ENCODE measurements around the gene TMEM119.
"Not testable (repeated sequence)": the region's sequence is repeated elsewhere in the genome, so short reads cannot be mapped to it uniquely, and the experiment has no call there.

TMEM119 gene

DNA sequence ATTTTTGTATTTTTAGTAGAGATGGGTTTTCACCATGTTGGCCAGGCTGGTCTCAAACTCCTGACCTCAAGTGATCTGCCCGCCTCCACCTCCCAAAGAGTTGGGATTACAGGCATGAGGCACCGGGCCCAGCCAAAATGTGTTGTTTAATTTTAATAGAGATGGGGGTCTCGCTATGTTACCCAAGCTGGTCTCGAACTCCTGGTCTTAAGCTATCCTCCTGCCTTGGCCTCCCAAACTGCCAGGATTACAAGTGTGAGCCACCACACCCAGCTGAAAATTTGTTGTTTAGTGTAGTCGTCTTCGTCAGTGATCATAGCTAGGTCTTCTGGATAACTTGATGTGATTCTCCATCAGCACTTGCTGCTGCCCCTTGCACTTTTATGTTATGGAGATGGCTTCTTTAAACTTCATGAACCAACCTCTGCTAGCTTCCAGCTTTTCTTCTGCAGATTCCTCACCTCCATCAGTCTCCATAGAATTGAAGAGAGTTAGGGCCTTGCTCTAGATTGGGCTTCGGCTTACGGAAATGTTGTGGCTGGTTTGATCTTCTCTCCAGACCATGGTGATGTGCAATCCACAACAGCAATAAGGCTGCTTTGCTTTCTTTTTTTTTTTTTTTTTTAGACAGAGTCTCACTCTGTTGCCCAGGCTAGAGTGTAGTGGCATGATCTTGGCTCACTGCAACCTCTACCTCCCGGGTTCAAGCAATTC is 22.5 kb downstream of the TMEM119 start:
- H3K9me3 ChIP-seq (ENCODE audit: low read length) = peaks cover 2% of the 10 kb centered on the region
- H2AFZ ChIP-seq (ENCODE audit: low read depth, low read length) = no peak overlapping the region
- no peaks in the 10 kb centered on the region for H3K27me3 ChIP-seq (ENCODE audit: insufficient read depth, low read length)
- H3K4me1 ChIP-seq (ENCODE audit: insufficient read depth, low read length) = no peaks in the 10 kb centered on the region
- H3K4me3 ChIP-seq (ENCODE audit: low read length) = no peak overlapping the region
- no peaks in the 10 kb centered on the region for H3K36me3 ChIP-seq (ENCODE audit: insufficient read depth, low read length)

DNA sequence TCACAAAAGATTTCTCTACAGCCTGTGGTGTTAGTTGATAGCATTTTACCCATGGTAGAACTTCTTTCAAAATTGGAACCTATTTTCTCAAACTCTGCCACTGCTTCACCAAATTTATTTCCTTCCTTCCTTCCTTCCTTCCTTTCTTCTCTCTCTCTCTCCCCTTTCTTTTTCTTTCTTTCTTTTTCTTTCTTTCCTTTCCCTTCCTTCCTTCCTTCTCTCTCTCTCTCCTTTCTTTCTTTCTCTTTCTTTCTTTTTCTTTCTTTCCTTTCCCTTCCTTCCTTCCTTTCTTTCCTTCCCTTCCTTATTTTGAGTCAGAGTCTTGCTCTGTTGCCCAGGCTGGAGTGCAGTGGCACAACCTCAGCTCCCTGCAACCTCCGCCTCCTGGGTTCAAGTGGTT is 23.6 kb downstream of the TMEM119 start:
- not testable (repeated sequence) for H3K4me3 ChIP-seq (ENCODE audit: low read length); H2AFZ ChIP-seq (ENCODE audit: low read depth, low read length); H3K27me3 ChIP-seq (ENCODE audit: insufficient read depth, low read length); H3K9me3 ChIP-seq (ENCODE audit: low read length); H3K36me3 ChIP-seq (ENCODE audit: insufficient read depth, low read length); H3K4me1 ChIP-seq (ENCODE audit: insufficient read depth, low read length)

DNA sequence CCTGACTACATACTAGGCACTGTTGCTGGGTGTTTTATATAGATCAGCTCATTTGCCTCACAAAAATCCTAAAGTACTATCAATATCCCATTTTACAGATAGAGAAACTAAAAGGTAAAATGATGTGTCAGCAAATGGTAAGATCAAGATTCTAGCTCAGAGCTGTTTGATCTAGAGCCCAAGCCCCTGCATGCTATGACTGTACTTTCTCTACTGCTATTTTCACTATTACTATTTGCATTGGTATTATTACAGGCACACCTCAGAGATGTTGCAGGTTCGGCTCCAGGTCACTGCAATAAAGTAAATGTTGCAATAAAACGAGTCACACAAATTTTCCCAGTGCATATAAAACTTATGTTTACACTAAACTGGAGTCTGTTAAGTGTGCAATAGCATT is 24.6 kb downstream of the TMEM119 start:
- Histone ChIP-seq H3K36me3 (ENCODE audit: insufficient read depth, low read length) (peaks cover 11% of the 10 kb centered on the region), H3K4me1 (ENCODE audit: insufficient read depth, low read length) (no peaks in the 10 kb centered on the region), H3K27me3 (ENCODE audit: insufficient read depth, low read length) (no peaks in the 10 kb centered on the region), H3K4me3 (ENCODE audit: low read length) (no peak overlapping the region), H2AFZ (ENCODE audit: low read depth, low read length) (no peak overlapping the region), H3K9me3 (ENCODE audit: low read length) (no peaks in the 10 kb centered on the region)

DNA sequence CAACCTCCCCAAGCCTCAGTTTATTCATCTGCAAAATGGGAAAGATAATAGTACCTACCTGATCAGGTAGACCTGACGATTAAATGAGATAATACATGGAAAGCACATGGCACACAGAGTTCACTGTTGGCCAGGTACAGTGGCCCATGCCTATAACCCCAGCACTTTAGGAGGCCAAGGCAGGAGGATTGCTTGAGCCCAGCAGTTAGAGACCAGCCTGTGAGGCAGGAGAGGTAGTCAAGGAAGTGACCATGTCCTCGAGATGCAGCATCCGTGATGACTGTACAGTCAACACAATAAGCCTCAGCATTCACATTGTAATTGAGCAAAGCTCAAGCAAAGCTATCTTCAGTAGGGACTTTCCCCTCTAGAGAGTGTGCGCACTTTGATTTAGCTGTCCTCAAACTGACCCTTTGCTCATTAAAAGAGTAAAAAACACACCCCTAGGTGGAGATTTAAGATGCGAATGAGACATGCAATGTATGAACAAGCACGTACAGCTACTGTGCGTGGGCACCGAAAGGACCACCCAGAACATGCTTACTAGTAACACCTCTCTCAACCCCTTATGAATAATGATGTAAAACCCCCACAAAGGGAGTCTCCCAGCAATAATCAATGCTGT is 25.6 kb downstream of the TMEM119 start:
- H3K4me1 ChIP-seq (ENCODE audit: insufficient read depth, low read length) = no peaks in the 10 kb centered on the region
- no peak overlapping the region for H3K4me3 ChIP-seq (ENCODE audit: low read length)
- no peaks in the 10 kb centered on the region for H3K27me3 ChIP-seq (ENCODE audit: insufficient read depth, low read length)
- H3K36me3 ChIP-seq (ENCODE audit: insufficient read depth, low read length) = peaks cover 21% of the 10 kb centered on the region
- H3K9me3 ChIP-seq (ENCODE audit: low read length) = no peaks in the 10 kb centered on the region
- no peak overlapping the region for H2AFZ ChIP-seq (ENCODE audit: low read depth, low read length)

DNA sequence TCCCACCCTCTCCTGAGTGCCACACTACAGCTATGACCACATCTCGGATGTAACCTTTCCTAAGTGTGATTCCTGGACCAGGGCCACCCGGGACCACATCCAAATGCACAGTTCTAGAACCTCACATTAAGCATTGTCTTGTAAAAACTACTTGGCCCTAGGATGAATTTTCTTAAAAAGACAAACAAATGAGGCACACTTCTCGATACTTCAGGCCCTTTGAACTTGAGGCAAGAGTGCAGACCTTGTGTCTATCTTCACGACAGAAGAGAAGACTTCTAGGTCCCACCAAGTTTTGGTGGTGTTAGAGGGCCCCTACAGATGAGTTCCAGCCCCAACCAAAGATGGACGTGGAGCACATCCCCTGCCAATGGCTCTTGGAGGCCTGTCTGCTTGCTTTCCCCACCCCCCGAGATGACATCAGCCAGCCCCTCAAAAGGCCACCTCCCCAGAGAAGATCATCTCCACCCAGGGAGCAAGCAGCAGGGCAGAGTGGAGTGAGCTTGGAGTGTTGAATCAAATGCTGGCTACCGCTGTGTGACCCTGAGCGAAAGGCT is 26.2 kb downstream of the TMEM119 start:
- no peaks in the 10 kb centered on the region for H3K4me1 ChIP-seq (ENCODE audit: insufficient read depth, low read length)
- H2AFZ ChIP-seq (ENCODE audit: low read depth, low read length) = no peak overlapping the region
- peaks cover 27% of the 10 kb centered on the region for H3K36me3 ChIP-seq (ENCODE audit: insufficient read depth, low read length)
- H3K4me3 ChIP-seq (ENCODE audit: low read length) = no peak overlapping the region
- H3K27me3 ChIP-seq (ENCODE audit: insufficient read depth, low read length) = no peaks in the 10 kb centered on the region
- H3K9me3 ChIP-seq (ENCODE audit: low read length) = no peaks in the 10 kb centered on the region

DNA sequence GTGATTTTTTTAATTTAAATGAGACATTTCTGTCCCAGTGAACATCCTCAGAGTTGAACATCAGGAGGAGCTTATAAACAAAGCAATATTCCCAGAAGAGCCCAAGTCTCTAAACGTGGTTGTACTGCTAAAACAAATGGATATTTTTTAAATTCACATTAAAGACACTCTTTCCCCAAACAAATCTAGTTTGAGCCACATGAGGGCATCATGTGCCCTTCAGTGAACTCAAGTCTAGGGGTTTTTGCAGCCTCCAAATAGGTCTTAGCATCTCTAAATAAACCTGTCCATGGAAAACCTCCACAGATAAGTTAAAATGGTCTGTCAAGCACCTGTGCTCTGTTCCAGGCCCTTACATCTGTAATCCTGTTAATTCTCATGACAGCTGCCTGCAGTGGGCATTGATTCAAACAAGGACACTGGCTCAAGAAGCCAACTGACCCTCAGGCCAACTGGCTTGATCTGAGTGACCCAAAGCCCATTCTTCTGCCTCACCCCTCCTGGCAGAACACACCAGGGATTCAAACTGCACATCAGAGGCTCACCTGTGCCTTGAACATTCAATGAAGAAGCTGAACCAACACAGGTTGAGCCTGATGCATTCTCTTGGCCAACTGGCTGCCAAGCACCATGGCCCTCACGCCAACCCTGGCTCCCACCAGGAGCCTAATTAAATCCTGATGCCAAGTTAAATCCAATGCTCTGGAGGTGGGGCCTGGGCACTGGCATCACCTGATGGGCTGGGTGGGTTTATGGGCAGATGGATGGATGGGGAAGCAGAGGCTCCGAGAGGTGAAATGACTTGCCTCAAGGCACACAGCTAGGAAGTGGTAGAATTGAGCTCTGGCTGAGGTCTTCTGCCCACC is 26.9 kb downstream of the TMEM119 start:
- Histone ChIP-seq H3K27me3 (ENCODE audit: insufficient read depth, low read length) (no peaks in the 10 kb centered on the region), H3K36me3 (ENCODE audit: insufficient read depth, low read length) (peaks cover 34% of the 10 kb centered on the region), H2AFZ (ENCODE audit: low read depth, low read length) (no peak overlapping the region), H3K4me1 (ENCODE audit: insufficient read depth, low read length) (no peaks in the 10 kb centered on the region), H3K9me3 (ENCODE audit: low read length) (no peaks in the 10 kb centered on the region), H3K4me3 (ENCODE audit: low read length) (no peak overlapping the region)

DNA sequence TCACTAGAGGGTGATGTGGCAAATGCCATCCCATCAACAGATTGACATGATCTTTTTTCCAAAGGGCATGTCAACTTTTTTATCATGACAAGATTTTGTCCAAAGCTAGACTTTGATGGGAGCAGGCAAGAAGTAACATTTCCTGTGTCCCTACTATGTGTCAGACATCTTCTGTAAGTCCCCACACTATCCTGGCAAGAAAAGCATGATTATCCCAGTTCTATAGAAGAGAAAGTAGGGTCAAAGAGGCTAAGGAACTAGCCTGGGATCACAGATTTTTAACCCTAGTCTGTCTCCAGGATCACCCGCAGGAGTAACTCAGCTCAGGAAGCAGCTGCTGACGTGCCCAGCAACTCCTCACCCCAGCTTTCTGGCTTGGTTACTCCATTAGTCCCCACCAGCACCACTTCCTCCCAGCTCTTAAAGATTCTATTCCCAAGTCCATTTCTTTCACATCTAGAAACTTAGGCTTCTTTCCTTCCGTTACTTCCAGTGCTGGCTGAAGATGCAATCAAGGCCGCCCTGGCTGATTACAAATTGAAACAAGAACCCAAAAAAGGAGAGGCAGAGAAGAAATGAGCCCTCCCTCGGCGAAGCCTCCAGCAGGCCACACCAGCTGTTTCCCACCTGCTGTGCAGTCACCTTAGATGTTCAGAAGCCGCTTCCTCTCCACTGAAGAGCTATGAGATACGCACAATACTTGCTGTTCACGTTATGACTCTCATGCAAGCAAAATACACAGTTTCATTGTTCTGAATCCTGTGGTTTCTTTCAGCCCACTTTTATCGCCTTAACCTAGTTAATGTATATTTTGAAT is 29.3 kb downstream of the TMEM119 start:
- H3K4me3 ChIP-seq (ENCODE audit: low read length) = no peak overlapping the region
- H3K9me3 ChIP-seq (ENCODE audit: low read length) = no peaks in the 10 kb centered on the region
- H3K27me3 ChIP-seq (ENCODE audit: insufficient read depth, low read length) = no peaks in the 10 kb centered on the region
- no peak overlapping the region for H2AFZ ChIP-seq (ENCODE audit: low read depth, low read length)
- H3K4me1 ChIP-seq (ENCODE audit: insufficient read depth, low read length) = peaks cover 6% of the 10 kb centered on the region
- peaks cover 51% of the 10 kb centered on the region for H3K36me3 ChIP-seq (ENCODE audit: insufficient read depth, low read length)

DNA sequence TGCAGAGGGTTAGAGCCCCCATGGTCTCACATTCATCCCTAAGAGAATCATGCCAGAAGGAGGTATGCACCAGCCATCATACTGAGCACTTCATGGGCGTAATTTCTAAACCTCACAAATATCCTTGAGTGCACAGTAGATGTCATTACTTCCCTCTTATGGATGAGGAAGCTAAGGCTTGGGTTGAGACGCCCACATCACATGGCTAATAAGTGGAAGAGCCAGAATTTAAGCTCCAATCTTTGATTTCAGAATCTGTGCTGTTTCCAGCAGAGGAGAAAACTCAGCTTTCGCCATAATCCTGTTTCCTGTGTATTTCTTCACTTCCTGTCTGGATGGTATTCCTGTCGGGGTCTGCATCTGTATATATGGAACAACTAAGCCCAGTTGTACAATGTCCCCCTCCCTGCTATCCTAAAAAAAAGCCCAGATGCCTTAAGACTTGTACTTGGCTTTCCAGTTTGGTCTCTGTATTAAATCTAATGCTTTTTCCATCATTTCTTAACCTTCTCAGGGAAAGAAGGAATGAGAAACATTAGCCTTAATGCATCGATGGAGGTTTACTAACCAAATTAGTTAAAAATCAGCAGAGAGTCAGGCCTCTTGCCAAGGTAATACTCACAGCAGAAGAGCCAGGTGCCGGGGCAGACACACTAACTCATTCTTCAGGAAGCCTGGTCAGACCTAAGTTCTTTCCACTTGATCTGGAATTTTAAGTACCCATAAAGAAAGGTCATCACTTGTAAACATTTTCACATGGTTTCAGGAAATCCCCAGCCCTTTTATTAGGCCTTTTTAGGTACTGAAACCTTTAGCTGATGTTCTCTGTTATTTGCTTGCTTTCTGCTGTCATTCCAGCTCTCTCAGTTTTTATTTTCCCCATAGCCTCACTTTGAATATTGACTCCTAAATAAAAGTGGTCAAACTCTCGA is 30.2 kb downstream of the TMEM119 start:
- peaks cover 8% of the 10 kb centered on the region for H3K4me1 ChIP-seq (ENCODE audit: insufficient read depth, low read length)
- no peaks in the 10 kb centered on the region for H3K27me3 ChIP-seq (ENCODE audit: insufficient read depth, low read length)
- no peak overlapping the region for H3K4me3 ChIP-seq (ENCODE audit: low read length)
- H3K9me3 ChIP-seq (ENCODE audit: low read length) = no peaks in the 10 kb centered on the region
- no peak overlapping the region for H2AFZ ChIP-seq (ENCODE audit: low read depth, low read length)
- H3K36me3 ChIP-seq (ENCODE audit: insufficient read depth, low read length) = peaks cover 51% of the 10 kb centered on the region

DNA sequence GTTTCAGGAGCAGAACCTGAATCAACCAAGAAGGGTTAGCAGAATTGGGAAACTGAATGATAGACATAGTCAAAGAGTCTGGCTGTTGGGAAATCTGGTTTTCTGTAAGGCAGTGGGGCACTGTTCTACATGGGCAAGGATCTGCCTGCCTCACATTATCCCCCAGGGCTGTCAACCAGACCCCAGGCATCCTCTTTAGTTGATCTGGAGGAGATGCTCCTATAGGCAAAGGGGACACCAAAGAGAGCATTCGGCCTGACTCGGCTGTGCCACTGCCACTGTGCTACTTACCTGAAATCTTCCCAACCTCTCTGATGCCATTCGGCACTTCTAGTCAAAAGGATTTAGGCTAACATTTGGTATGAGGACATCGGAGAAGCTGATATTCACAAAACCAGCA is 31.4 kb downstream of the TMEM119 start:
- H3K4me3 ChIP-seq (ENCODE audit: low read length) = no peak overlapping the region
- H3K9me3 ChIP-seq (ENCODE audit: low read length) = no peaks in the 10 kb centered on the region
- peaks cover 51% of the 10 kb centered on the region for H3K36me3 ChIP-seq (ENCODE audit: insufficient read depth, low read length)
- H3K4me1 ChIP-seq (ENCODE audit: insufficient read depth, low read length) = peaks cover 13% of the 10 kb centered on the region
- H3K27me3 ChIP-seq (ENCODE audit: insufficient read depth, low read length) = no peaks in the 10 kb centered on the region
- no peak overlapping the region for H2AFZ ChIP-seq (ENCODE audit: low read depth, low read length)

DNA sequence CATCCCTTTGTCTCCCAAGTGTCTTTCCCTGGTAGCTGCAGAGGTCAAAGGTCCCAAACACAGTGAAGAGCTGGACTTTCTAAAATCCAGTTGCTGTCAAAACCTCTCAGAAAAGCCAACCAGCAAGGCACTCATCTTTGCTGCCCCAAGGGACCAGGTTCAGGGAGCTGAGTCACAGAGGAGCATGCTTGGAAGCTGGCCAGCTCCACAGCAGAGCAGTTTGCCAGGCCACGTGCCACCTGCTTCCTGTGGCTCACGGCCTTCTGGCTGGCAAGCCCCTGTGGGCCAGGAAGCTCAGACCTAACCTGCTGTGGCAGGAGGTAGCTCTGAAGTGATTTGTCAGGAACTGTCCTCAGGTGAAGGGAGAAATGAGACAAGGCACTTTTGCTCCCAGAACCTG is 31.9 kb downstream of the TMEM119 start:
- Histone ChIP-seq H3K4me3 (ENCODE audit: low read length) (no peak overlapping the region), H3K9me3 (ENCODE audit: low read length) (no peaks in the 10 kb centered on the region), H3K27me3 (ENCODE audit: insufficient read depth, low read length) (no peaks in the 10 kb centered on the region), H3K4me1 (ENCODE audit: insufficient read depth, low read length) (peaks cover 13% of the 10 kb centered on the region), H3K36me3 (ENCODE audit: insufficient read depth, low read length) (peaks cover 51% of the 10 kb centered on the region), H2AFZ (ENCODE audit: low read depth, low read length) (no peak overlapping the region)

DNA sequence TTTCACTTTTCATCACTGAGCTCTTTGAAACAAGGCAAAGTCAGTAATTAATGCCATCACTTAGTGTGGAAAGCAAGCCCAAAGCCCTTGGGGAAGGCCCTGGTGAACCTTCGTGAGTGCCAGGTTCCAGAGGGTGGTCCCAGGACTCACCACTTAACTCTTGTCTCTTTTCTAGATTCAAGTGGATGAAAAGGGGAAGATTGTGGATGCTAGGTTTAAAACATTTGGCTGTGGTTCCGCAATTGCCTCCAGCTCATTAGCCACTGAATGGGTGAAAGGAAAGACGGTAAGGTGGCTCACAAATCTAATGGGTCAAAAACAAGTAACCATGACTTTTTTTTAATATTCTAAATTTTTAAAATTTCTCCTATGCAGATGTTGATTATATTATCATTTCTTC is 32.7 kb downstream of the TMEM119 start:
- H3K36me3 ChIP-seq (ENCODE audit: insufficient read depth, low read length) = peaks cover 51% of the 10 kb centered on the region
- peaks cover 15% of the 10 kb centered on the region for H3K4me1 ChIP-seq (ENCODE audit: insufficient read depth, low read length)
- no peak overlapping the region for H3K4me3 ChIP-seq (ENCODE audit: low read length)
- no peak overlapping the region for H2AFZ ChIP-seq (ENCODE audit: low read depth, low read length)
- H3K9me3 ChIP-seq (ENCODE audit: low read length) = no peaks in the 10 kb centered on the region
- H3K27me3 ChIP-seq (ENCODE audit: insufficient read depth, low read length) = no peaks in the 10 kb centered on the region

DNA sequence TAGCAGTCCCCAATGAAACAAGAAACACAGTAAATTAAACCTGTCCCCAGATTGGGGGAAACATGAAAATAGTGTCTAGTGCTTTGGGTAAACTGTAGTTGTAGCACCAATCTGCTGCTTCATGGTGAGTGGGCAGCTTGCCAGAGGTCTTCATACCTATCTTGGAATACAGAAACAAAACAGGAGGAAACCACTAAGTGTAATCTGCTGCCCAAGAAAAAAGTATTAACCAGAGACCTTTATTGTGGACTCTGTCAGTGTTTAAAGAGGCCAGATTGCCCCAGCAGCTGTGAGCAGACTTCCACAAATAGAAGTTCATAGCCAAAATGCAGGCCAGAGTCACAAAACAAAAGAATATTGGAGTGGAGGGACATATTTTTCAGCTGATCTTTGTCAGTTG is 33.2 kb downstream of the TMEM119 start:
- no peaks in the 10 kb centered on the region for H3K9me3 ChIP-seq (ENCODE audit: low read length)
- peaks cover 51% of the 10 kb centered on the region for H3K36me3 ChIP-seq (ENCODE audit: insufficient read depth, low read length)
- no peaks in the 10 kb centered on the region for H3K27me3 ChIP-seq (ENCODE audit: insufficient read depth, low read length)
- no peak overlapping the region for H2AFZ ChIP-seq (ENCODE audit: low read depth, low read length)
- H3K4me1 ChIP-seq (ENCODE audit: insufficient read depth, low read length) = peaks cover 19% of the 10 kb centered on the region
- H3K4me3 ChIP-seq (ENCODE audit: low read length) = no peak overlapping the region
